ENCODE results near the gene RNASEH1. TPM values are rescaled to one million over a fixed set of nuclear protein-coding genes. Genes with fewer than 3 reads are reported as not detected.

RNASEH1 gene
- total RNA-seq, 6 experiments from 2014 or later = 8.3 to 12.2 (median 10.0) TPM

DNA sequence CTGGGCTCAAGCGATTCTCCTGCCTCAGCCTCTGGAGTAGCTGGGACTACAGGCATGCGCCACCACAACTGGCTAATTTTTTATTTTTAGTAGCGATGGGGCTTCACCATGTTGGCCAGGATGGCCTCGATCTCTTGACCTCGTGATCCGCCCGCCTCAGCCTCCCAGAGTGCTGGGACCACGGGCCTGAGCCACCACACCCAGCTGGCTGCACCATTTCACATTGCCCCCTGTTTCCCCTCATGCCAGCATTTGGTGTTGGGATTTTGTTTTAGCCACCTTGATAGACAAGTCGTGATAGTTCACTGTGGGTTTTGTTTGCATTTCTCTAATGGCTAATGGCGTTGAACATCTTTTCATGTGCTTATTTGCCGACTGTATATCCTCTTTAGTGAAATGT is 31.0 kb upstream of the RNASEH1 start:
- no peak overlapping the region for H3K27ac ChIP-seq
- no peaks in the 10 kb centered on the region for H3K36me3 ChIP-seq
- H3K27me3 ChIP-seq = no peaks in the 10 kb centered on the region
- H3K4me3 ChIP-seq = no peak overlapping the region
- TF ChIP-seq, protein P1, sequence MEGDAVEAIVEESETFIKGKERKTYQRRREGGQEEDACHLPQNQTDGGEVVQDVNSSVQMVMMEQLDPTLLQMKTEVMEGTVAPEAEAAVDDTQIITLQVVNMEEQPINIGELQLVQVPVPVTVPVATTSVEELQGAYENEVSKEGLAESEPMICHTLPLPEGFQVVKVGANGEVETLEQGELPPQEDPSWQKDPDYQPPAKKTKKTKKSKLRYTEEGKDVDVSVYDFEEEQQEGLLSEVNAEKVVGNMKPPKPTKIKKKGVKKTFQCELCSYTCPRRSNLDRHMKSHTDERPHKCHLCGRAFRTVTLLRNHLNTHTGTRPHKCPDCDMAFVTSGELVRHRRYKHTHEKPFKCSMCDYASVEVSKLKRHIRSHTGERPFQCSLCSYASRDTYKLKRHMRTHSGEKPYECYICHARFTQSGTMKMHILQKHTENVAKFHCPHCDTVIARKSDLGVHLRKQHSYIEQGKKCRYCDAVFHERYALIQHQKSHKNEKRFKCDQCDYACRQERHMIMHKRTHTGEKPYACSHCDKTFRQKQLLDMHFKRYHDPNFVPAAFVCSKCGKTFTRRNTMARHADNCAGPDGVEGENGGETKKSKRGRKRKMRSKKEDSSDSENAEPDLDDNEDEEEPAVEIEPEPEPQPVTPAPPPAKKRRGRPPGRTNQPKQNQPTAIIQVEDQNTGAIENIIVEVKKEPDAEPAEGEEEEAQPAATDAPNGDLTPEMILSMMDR (IDR thresholded peaks at IDR 0.05) = no peak
- TF ChIP-seq POLR2A (IDR thresholded peaks at IDR 0.05) = no peak
- DNase-seq (no peak), ATAC-seq (no peak)
- WGBS (ENCODE audit: insufficient coverage, low coverage, low lambda C conversion rate, missing lambda C conversion rate) = 91% methylated on average over 11 of the region's 11 CpGs
- H3K9me3 ChIP-seq = no peaks in the 10 kb centered on the region
- peaks cover 0 to 25% (median 11%) of the 10 kb centered on the region in 4 donors for H3K4me1 ChIP-seq
- intact Hi-C loops (cut with DNase I) = no loop called here

DNA sequence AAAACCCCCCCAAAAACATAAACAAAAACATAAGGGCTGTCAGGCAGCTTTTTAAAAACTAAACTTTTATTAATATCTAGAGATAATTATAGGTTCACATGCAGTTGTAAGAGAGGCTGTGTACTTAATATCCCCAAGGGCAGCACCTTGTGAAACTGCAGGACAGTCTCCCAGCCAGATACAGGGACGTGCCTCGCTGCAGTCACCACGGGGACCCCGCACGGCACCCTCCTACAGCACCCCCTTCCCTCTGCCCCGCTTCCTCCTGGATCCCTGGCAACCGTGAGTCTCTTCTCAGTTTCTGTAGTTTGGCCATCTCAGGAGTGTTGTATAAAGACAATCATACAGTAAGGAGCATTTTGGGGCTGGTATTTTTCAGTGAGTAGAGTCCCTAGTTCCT is 30.0 kb upstream of the RNASEH1 start:
- TF ChIP-seq, protein P1 (IDR thresholded peaks at IDR 0.05) = no peak

DNA sequence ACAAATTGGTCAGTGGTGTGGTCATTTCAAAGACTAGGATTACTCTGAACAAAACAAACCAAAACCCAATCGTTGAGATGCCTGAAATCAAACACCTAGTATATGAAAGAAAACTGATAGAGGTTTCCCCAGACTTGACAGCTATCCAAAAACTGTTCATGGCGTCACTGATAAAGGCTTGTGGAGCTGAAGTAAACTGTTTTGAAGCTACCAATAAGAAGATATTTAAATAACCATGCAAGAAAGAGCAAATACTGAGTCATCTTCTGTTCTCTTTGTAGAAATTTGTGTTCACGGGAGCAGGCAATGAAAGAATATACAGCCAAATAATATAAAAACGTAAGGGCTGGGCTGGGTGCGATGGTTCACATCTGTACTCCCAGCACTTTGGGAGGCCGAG is 29.3 kb upstream of the RNASEH1 start:
- TF ChIP-seq POLR2A (IDR thresholded peaks at IDR 0.05) = no peak
- TF ChIP-seq, protein P1 (IDR thresholded peaks at IDR 0.05) = no peak
- Histone ChIP-seq H3K4me3 (no peak overlapping the region), H3K4me1 (peaks cover 0 to 25% (median 11%) of the 10 kb centered on the region in 4 donors), H3K36me3 (peaks cover 0 to 8% (median 0%) of the 10 kb centered on the region in 4 donors), H3K27ac (peak overlapping the region; percentile 28 to 68 (median 64)), H3K27me3 (no peaks in the 10 kb centered on the region), H3K9me3 (no peaks in the 10 kb centered on the region)
- WGBS (ENCODE audit: insufficient coverage, low coverage, low lambda C conversion rate, missing lambda C conversion rate) = 17% methylated on average over 4 of the region's 6 CpGs
- DNase-seq (no peak), ATAC-seq (peak in 3 of 4 donors; percentile 17 to 55 (median 35))
- intact Hi-C loops (cut with DNase I) = no loop called here

More for the DNA sequence above, 30.0 kb upstream of the RNASEH1 start:
- peaks cover 0 to 4% (median 0%) of the 10 kb centered on the region in 4 donors for H3K36me3 ChIP-seq
- no peaks in the 10 kb centered on the region for H3K9me3 ChIP-seq
- no peak overlapping the region for H3K4me3 ChIP-seq
- peaks cover 0 to 25% (median 11%) of the 10 kb centered on the region in 4 donors for H3K4me1 ChIP-seq
- H3K27me3 ChIP-seq = no peaks in the 10 kb centered on the region
- H3K27ac ChIP-seq = peak overlapping the region in 2 of 3 donors; percentile 64 to 68
- intact Hi-C loops (cut with DNase I) = no loop called here
- DNase-seq (no peak), ATAC-seq (no peak)
- no CpG with 5 or more reads among the region's 7 CpGs for WGBS (ENCODE audit: insufficient coverage, low coverage, low lambda C conversion rate, missing lambda C conversion rate)

DNA sequence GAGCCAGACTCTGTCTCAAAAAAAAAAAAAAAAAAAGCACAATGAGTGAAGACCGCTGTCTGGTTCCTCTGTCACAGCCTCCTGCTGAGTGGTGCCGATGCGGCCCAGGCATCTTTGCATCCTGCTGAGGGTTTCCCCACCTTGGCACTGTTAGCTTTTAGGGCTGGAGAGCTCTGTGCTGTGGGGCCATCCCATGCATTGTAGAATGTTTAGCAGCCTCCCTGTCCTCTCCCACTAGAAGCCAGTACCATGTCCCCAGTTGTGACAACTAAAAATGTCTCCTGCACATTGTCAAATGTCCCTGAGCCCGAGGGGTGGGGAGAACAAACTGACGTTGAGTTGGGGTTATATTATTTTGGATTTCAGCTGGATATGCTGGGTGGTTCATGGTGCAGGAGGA is 28.9 kb upstream of the RNASEH1 start:
- H3K9me3 ChIP-seq = no peaks in the 10 kb centered on the region
- TF ChIP-seq, protein P1 (IDR thresholded peaks at IDR 0.05) = no peak
- DNase-seq = no peak
- H3K27me3 ChIP-seq = no peaks in the 10 kb centered on the region
- no peak overlapping the region for H3K4me3 ChIP-seq
- H3K4me1 ChIP-seq = peaks cover 0 to 25% (median 11%) of the 10 kb centered on the region in 4 donors
- intact Hi-C loops (cut with DNase I) = no loop called here
- 20% methylated on average over 1 of the region's 5 CpGs for WGBS (ENCODE audit: insufficient coverage, low coverage, low lambda C conversion rate, missing lambda C conversion rate)
- no peak for ATAC-seq
- H3K36me3 ChIP-seq = peaks cover 0 to 10% (median 0%) of the 10 kb centered on the region in 4 donors
- peak overlapping the region; percentile 28 to 68 (median 64) for H3K27ac ChIP-seq

DNA sequence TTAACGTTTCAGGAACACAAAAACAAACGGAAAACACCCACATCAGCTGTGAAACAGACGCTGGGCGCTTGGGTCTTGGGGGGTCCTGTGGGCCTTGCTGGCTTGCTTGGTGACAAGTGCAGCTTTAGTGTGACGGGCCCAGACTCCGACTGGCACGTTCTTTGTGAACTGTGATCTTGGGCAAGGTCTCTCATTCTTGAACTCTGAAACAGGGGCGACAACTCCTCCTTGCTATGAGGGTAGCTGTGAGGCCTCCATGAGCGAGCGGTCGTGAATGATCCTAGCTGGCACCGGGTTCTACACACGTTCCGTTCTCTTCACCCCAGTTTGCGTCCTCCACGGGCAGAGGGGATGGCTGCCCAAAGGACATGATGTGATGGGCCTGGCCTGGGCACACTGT is 28.1 kb upstream of the RNASEH1 start:
- 55% methylated on average over 12 of the region's 16 CpGs for WGBS (ENCODE audit: insufficient coverage, low coverage, low lambda C conversion rate, missing lambda C conversion rate)
- Histone ChIP-seq H3K36me3 (peaks cover 0 to 18% (median 3%) of the 10 kb centered on the region in 4 donors), H3K4me3 (no peak overlapping the region), H3K9me3 (no peaks in the 10 kb centered on the region), H3K4me1 (peaks cover 0 to 25% (median 11%) of the 10 kb centered on the region in 4 donors), H3K27ac (peak overlapping the region; percentile 68 to 81 (median 79)), H3K27me3 (no peaks in the 10 kb centered on the region)
- TF ChIP-seq, protein P1 (IDR thresholded peaks at IDR 0.05) = no peak
- no peak for TF ChIP-seq POLR2A (IDR thresholded peaks at IDR 0.05)
- ATAC-seq (peak in 1 of 4 donors; percentile 26), DNase-seq (no peak)
- intact Hi-C loops (cut with DNase I) = no loop called here
